GM12872 (cell line): ENCODE measurements around the gene LRRTM4.

ENCODE experiments used
- CTCF ChIP-seq: IDR thresholded peaks from 3 replicates; pipeline ENCODE4 v1.5.1; 2011; ENCODE audit warnings: low read depth, mild to moderate bottlenecking, low read length, moderate library complexity; ENCODE audit not compliant: insufficient read depth

LRRTM4 gene

GRCh38 chr2:76870581-76870980 lies 651.6 kb downstream of the LRRTM4 start:
- no peak for TF ChIP-seq CTCF

- no peak for TF ChIP-seq CTCF
Measured at GRCh38 chr2:76870011-76870410, 652.2 kb downstream of the LRRTM4 start.

- TF ChIP-seq CTCF = no peak
Measured at GRCh38 chr2:76867854-76868253, 654.3 kb downstream of the LRRTM4 start.

- no peak for TF ChIP-seq CTCF
Measured at GRCh38 chr2:76866464-76866863, 655.7 kb downstream of the LRRTM4 start.

- TF ChIP-seq CTCF = no peak
Measured at GRCh38 chr2:76862901-76863300, 659.3 kb downstream of the LRRTM4 start.

GRCh38 chr2:76861708-76862107 lies 660.5 kb downstream of the LRRTM4 start:
- no peak for TF ChIP-seq CTCF

- no peak for TF ChIP-seq CTCF
Measured at GRCh38 chr2:76851000-76851399, 671.2 kb downstream of the LRRTM4 start.

- TF ChIP-seq CTCF = no peak
Measured at GRCh38 chr2:76849086-76849485, 673.1 kb downstream of the LRRTM4 start.
